GM21717 (cell line): ENCODE measurements around the gene PELI2.
"Not testable (repeated sequence)": the region's sequence is repeated elsewhere in the genome, so short reads cannot be mapped to it uniquely, and the experiment has no call there.

Experiments
- ATAC-seq: cut with Tn5 transposase; IDR thresholded peaks from one replicate; pipeline ENCODE4 v1.9.1; 2021; ENCODE audit warnings: mild to moderate bottlenecking, moderate library complexity; ENCODE audit not compliant: unreplicated experiment

PELI2 gene

DNA sequence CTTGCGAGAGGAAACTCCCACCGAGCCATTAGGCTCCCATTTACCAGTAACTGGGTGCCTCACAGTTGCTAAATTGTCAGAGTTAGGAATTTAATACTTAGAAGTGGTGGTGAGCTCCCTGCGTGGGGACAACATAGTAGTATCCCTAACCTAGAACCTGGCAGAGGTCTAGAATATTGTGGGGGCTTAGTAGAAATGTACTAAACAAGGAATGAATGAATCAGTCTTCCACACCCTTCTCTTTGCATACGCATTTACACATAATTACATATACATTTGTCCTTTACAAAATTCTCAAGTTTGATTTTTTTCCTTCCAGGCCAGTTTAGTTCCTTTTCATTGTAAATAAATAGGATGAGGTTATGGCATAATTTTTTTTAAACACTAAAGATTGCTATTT, 24.1 kb downstream of the PELI2 start:
- ATAC-seq, result no peak

GRCh38 chr14:56143025-56143424, 24.8 kb downstream of the PELI2 start:
- ATAC-seq, result no peak

GRCh38 chr14:56144176-56144575, 26.0 kb downstream of the PELI2 start:
- ATAC-seq, result no peak

DNA sequence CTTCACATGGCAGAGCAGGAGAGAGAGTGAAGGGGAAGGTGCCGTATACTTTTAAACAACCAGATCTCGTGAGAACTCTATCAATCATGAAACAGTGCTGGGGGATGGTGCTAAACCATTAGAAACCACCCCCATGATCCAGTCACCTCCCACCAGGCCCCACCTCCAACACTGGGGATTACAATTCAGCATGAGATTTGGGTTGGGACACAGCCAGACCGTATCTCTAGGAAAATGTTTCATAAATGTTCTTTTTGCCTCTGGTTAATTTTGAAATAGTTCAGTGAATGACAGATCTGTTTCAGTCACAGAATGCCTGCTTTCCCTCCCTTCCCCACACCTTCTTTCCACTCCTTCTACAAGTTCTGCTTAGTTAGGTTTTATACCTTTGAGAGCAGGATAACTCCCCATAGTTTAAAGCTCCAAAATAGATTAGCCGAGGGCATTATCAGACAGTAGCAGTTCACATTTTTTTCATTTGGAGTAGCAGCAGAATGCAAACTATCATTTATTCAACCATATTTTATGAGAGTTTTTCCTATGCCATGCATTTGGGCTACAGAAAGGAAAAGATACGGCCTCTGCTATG, 27.1 kb downstream of the PELI2 start:
- ATAC-seq, result no peak

DNA sequence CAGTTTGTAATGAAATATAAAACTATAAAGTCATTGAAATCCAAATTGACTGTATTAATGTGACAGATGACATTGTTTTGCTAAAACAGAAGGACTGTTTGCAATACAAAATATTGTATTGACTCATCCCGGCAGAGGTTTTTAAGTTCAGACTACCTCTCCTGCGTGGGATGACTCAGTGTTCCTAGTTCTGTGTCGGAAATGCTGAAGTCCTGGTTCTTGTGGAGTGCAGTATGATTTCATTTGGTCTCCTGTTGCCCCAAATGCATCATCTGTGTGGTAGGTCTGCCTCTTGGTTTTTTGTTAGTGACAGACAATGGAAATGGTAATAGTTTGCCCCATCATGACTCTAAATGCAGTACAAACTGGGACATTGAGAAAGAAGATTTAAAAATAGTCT, 27.8 kb downstream of the PELI2 start:
- no peak for ATAC-seq

GRCh38 chr14:56147449-56147848, 29.2 kb downstream of the PELI2 start:
- no peak for ATAC-seq

- ATAC-seq, result no peak
Measured at GRCh38 chr14:56147986-56148901, 30.0 kb downstream of the PELI2 start.

- ATAC-seq, result no peak
Measured at GRCh38 chr14:56149151-56149550, 30.9 kb downstream of the PELI2 start.

DNA sequence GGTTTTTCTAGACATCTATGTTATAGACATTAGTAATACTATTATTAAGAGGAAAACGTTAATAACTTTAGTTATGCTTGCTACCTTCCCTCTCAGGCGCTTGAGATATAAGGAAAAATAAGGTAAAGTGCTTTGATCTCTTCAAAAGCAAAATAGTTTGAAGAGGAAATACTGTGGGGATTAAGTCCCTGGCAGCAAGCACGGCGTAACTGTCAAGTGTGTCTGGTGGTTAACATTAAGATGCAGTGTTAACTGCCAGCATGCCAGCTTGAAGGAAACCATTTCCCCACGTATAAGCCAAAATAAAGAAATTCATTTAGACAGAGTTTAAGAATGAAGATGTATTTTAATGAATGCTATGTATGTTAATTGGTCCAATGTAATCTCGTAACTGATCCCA, 31.8 kb downstream of the PELI2 start:
- no peak for ATAC-seq

GRCh38 chr14:56150645-56151345, 32.6 kb downstream of the PELI2 start:
- ATAC-seq, result no peak

GRCh38 chr14:56152221-56152620, 34.0 kb downstream of the PELI2 start:
- no peak for ATAC-seq

GRCh38 chr14:56153267-56153666, 35.1 kb downstream of the PELI2 start:
- no peak for ATAC-seq

DNA sequence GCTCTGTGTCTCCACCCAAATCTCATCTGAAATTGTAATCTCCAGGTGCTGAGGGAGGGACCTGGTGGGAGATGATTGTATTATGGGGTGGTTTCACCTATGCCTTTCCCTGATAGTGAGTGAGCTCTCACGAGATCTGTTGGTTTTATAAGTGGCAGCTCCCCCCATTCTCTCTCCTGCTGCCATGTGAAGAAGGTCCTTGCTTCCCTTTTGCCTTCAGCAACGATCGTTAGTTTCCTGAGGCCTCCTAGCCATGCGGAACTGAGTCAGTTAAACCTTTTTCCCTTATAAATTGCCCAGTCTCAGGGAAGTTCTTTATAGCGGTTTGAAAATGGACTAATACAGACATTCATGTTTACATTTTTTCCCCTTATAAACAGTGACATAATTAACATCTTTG, 36.1 kb downstream of the PELI2 start:
- no peak for ATAC-seq

GRCh38 chr14:56156096-56156495, 37.9 kb downstream of the PELI2 start:
- no peak for ATAC-seq

GRCh38 chr14:56159066-56159465, 40.9 kb downstream of the PELI2 start:
- ATAC-seq, result no peak

DNA sequence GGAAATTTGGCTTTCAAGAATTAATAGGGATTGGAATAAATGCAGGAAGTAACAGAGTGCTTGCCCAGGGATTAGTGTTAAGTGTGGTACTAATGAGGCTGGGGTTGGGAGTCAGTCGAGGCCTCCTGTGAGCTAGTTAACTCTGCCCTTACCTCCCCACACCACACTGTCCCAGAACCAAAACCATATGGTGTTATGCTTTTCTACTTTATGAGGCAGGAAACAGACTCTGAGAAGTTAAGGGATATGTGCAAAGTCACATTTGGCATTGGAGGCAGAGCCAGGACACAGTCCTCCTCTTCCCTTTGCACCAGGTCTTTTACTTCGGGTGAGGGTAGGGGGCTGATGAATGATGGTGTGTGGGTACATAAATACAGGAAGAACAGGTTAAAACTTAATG, 41.9 kb downstream of the PELI2 start:
- no peak for ATAC-seq

- no peak for ATAC-seq
Measured at GRCh38 chr14:56161658-56162057, 43.4 kb downstream of the PELI2 start.

DNA sequence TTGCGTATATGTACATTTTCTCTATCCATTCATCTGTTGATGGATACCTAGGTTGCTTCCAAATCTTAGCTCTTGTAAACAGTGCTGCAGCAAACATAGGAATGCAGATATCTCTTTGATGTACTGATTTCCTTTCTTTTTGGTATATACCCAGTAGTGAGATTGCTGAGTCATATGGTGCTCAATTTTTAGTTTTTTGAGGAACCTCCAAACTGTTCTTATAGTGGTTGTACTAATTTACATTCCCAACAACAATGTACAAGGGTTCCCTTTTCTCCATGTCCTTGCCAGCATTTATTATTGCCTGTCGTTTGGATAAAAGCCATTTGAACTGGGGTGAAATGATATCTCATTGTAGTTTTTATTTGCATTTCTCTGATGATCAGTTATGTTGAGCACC, 44.3 kb downstream of the PELI2 start:
- ATAC-seq, result no peak

DNA sequence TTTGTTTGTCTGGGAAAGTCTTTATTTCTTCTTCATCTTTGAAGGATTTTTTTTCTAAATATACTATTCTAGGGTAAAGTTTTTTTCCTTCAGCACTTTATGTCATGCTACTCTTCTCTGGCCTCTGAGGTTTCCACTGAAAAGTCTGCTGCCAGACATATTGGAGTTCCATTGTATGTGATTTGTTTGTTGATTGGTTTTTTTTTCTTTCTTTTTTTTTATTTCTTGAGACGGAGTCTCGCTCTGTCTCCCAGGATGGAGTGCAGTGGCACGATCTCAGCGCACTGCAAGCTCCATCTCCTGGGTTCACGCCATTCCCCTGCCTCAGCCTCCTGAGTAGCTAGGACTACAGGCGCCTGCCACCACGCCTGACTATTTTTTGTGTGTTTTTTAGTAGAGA, 48.4 kb downstream of the PELI2 start:
- ATAC-seq, result not testable (repeated sequence)

- ATAC-seq, result no peak
Measured at GRCh38 chr14:56168007-56168616, 49.9 kb downstream of the PELI2 start.

- no peak for ATAC-seq
Measured at GRCh38 chr14:56170028-56170427, 51.8 kb downstream of the PELI2 start.
